GM10248 (cell line): Measurements from ENCODE around the gene CCL19.
"Not testable (repeated sequence)": the region's sequence is repeated elsewhere in the genome, so short reads cannot be mapped to it uniquely, and the experiment has no call there.

Source experiments
- CTCF ChIA-PET: fragments of 300-600 bp; sonication (Branson Sonifier 250); formaldehyde crosslinking; extraction: SDS; loops from one replicate; lab custom pipeline; 2021; ENCODE audit warnings: antibody characterized with exemption; lab: Yijun Ruan, JAX
- POLR2A ChIA-PET: fragments of 350-650 bp; sonication (Branson Sonifier 250); formaldehyde crosslinking; extraction: SDS; loops from one replicate; lab custom pipeline; 2020; ENCODE audit warnings: antibody characterized with exemption; lab: Yijun Ruan, JAX
- DNase-seq: peaks from one replicate; pipeline ENCODE4 v3.0.0; 2012; ENCODE audit errors: extremely low spot score
- TF ChIP-seq, protein P1 (sequence below): IDR thresholded peaks from 2 replicates; pipeline ENCODE4 v1.5.1; 2012; ENCODE audit warnings: mild to moderate bottlenecking, low read depth; ENCODE audit errors: extremely low read depth, missing control alignments, control extremely low read depth

CCL19 gene

DNA sequence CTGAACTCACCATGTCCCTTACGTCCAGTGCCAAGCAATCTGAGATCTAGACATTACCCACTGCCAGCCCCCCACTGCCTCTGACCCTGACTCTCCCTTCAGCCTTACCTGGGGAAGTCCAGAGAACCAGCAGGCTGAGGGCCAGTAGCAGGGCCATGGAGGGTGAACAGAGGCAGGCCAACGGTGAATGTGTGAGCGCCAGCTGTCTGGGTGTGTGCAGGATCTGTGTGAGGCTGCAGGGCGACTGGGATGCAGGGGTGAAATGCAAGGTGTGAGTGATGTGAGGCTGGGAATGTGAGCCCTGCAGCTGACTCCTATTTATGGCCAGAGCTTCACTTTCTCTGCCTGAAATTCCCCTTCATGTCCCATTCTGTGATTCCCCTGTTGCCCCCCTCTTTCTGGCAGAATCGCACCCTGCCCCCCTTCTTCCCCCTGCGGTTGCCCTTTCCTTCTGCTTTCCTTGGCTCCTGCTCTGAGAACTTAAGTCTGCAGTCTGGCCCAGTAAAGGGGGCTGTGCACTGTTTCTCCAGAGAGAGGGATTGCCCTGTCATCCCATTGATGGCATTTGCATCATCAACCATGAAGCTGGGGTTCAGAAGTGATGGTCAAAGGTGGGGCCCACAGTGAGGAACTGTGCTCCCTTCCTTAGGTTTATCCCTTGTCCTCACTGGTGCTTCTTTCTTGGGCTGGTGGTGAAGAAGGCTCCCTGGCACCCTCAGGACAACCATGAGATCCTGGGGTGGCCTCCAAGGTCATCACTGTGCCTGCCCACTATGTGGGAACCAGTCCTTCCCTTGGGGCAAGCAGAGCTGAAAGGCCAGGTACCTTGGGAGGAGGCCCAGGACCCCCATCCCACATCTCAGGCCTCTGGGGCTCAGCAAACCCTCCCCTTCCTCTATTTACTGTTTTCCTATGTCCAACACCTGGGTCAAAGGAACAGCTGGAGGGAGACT is at the start of gene CCL19:
CCL19 (minus strand) TSS at position 294 of the 953 bp plus-strand sequence; CDS start at position 157, 137 bp downstream.
- DNase-seq: no peak
- ChIA-PET CTCF (interaction anchor here (1.2 to 4.7 kb wide), 3 partner anchors 9 to 16 kb away, joined by 4 to 30 read pairs (median 7); no protein-coding TSS in a partner anchor), POLR2A (no interaction called here)

DNA sequence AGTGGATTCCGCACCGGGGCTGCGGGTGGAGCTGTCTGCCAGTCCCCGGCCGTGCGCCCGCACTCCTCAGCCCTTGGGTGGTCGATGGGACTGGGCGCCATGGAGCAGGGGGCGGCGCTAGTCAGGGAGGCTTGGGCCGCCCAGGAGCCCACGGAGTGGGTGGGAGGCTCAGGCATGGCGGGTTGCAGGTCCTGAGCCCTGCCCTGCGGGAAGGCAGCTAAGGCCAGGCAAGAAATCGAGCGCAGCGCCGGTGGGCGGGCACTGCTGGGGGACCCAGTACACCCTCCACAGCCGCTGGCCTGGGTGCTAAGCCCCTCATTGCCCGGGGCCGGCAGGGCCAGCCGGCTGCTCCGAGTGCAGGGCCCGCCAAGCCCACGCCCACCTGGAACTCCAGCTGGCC is 49.1 kb upstream of the CCL19 start:
- CTCF ChIA-PET: interaction anchor here (1.9 kb wide), 1 partner anchor 20 kb away, joined by 6 read pairs; no protein-coding TSS in a partner anchor
- DNase-seq, POLR2A ChIA-PET: not testable (repeated sequence)

More for the DNA sequence above, at the start of gene CCL19:
- TF ChIP-seq, protein P1, sequence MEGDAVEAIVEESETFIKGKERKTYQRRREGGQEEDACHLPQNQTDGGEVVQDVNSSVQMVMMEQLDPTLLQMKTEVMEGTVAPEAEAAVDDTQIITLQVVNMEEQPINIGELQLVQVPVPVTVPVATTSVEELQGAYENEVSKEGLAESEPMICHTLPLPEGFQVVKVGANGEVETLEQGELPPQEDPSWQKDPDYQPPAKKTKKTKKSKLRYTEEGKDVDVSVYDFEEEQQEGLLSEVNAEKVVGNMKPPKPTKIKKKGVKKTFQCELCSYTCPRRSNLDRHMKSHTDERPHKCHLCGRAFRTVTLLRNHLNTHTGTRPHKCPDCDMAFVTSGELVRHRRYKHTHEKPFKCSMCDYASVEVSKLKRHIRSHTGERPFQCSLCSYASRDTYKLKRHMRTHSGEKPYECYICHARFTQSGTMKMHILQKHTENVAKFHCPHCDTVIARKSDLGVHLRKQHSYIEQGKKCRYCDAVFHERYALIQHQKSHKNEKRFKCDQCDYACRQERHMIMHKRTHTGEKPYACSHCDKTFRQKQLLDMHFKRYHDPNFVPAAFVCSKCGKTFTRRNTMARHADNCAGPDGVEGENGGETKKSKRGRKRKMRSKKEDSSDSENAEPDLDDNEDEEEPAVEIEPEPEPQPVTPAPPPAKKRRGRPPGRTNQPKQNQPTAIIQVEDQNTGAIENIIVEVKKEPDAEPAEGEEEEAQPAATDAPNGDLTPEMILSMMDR: no peak

DNA sequence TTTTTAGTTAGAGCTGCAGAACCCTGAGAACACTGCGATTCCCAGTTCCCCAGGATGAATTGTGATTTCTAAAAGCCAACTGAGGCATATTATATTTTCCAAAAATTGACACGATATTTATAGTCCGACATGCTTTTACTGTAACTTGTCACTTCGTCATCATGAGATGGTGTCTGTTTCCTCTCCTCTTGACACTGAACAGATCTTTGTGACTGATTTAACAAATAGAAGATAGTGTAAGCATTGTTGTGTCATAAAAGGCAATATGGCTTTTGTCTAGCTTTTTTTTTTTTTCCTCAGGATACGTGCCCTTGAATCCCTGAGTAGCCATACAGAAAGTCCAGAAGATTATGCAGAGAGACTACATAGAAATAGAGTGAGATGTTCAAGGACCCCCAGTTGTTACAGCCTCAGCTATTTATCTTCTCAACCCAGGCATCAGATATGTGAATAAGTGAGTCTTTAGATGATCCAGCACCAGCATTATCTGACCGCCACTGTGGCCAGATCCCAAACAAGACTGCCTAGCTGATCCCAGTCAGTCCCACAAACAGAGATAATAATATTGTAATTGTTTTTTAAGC is 46.7 kb upstream of the CCL19 start:
- TF ChIP-seq, protein P1: no peak
- ChIA-PET CTCF (no interaction called here), POLR2A (no interaction called here)
- no peak for DNase-seq

DNA sequence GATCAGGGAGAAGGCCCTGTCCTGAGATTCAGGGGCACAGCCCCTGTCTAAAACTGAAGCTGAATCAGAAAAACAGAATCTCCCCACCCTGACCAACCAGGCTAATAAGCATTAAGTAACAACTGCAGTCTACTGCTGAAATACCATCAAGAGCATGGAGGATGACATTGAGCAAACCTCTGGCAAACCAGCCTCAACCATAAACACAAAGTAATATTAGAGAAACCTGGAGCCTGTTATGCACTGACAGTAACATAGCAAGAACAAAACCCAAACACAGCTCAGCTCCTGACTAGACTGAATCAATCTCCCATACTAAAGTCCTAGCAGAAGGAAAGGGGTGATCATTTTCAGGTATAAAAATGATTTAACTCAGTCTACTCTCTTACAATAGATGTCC is 43.6 kb upstream of the CCL19 start:
- ChIA-PET CTCF (interaction anchor here (1.0 kb wide), 1 partner anchor 32 kb away, joined by 3 read pairs; no protein-coding TSS in a partner anchor), POLR2A (no interaction called here)
- TF ChIP-seq, protein P1: no peak
- DNase-seq: no peak

DNA sequence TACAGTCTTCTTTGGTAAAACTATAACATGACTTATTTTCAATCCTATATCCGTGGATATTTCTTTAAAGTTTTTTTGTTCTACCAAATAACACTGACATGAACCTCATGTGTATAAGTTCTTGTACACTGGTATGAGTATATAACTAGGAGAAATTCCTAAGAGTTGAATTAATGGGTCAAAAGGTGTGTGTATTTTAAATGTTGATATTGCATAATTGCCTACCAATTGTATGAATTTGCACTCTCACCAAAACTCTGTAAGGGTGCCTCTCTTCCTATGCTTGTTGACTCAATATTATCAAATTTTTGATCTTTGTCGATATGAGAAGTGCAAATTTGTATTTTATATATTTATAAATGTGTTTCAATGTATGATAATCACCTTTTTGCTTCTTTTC is 41.8 kb upstream of the CCL19 start:
- POLR2A ChIA-PET: no interaction called here
- no peak for DNase-seq
- CTCF ChIA-PET: no interaction called here
- TF ChIP-seq, protein P1: no peak

DNA sequence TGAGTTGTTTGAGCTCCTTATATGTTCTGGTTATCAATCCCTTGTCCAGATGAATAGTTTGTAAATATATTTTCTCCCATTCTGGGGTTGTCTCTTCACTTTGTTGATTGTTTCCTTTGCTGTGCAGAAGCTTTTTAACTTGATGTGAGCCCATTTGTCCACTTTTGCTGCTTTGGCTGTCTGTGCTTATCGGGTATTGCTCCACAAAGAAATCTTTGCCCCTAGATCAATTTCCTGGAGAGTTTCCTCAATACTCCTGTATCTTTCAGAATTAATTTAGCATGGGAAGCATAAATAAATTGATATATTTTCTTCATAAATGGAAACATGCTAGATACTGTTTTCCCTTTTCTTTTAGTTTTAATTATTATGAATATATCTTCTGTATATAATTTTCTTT is 41.4 kb upstream of the CCL19 start:
- TF ChIP-seq, protein P1: no peak
- no peak for DNase-seq
- ChIA-PET POLR2A (no interaction called here), CTCF (no interaction called here)

DNA sequence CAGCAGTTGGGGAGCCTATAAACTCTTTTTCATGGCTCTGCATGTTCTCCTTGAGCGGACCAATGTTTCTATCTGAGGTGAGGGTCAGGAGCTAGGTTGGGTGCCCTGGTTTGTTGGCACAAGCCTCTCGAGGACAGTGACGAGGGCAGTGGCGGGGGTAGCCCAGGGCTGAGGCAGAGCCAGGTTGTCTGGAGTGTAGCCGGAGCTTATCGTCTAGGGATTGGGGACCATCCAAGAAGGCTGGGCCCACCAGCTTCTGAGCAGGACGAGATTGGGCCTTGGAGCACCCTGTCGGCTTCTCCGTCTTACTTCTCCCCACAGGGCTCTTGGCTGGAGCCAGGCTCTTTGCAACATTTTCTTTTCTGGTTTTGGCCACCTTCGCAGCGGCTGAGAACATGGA is 32.1 kb upstream of the CCL19 start:
- TF ChIP-seq, protein P1: no peak
- ChIA-PET POLR2A (no interaction called here), CTCF (interaction anchor here (0.9 to 1.7 kb wide), 2 partner anchors 10 to 21 kb away, joined by 4 read pairs; no protein-coding TSS in a partner anchor)
- no peak for DNase-seq

DNA sequence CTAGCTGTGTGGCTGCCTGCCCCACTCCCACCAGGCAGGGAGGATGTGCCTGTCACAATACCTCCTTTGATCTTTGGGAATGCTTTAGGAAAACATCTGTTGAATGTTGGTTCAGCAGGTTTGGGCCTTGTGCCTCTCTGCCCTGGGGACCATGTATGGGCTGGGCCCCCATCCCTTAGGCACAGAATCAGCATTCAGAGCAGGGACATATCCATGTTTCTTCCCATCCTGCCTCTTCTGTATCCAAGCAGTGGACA is 28.6 kb upstream of the CCL19 start:
- DNase-seq, CTCF ChIA-PET, POLR2A ChIA-PET: not testable (repeated sequence)
